HG03439 (cell line): ENCODE measurements around the gene PERCC1.
A peak's percentile ranks its signal among the peaks of the same experiment; 100 is the strongest.

Source experiments
- ATAC-seq: cut with Tn5 transposase; IDR thresholded peaks from one replicate; pipeline ENCODE4 v1.9.1; 2021; ENCODE audit warnings: mild to moderate bottlenecking, moderate library complexity; ENCODE audit not compliant: unreplicated experiment

PERCC1 gene

GRCh38 chr16:1408171-1408837 is 22.6 kb upstream of the PERCC1 start:
- ATAC-seq, result peak; percentile 70

GRCh38 chr16:1412847-1413246 is 18.0 kb upstream of the PERCC1 start:
- no peak for ATAC-seq

DNA sequence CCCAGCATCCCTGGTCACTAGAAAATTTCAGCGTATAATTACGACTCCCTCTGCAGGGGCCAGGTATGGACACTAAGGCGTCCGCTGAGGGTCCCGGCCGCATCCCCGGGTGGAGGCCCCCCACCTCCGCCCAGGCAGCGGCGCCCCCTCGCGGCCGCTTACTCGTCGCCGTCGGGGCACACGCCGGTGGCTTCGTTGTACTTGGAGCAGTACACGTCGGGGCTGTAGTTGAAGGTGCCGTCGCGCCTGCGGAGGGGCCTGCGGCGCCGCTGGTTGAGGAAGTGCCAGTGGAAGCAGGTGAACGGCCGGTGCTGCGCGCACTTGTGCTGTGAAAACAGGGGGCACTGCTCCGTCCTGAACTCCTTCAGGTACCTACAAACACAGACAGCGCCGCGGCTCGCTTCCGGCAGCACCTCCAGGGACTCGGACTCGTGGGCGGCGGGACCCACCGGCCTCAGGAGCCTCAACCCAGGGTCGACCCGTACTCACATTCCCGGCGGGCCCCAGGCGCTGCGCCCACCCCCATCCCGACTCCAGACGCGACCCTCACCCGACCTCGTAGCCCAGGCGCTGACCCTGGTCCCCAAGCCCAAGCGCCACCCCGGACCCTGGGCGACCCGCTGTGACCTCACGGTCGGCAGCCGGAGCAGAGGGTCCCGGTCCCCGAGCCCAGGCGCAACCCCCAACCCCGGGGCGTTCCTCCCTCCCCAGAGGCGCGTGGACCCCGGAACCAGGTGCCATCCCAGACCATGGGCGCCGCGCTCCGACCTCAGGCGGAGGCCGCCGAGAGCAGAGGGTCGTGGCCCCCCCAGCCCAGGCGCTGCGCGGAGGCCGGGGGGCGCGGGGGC is 17.0 kb upstream of the PERCC1 start:
- ATAC-seq, result peak; percentile 44

- ATAC-seq, result peak; percentile 39
Measured at GRCh38 chr16:1414532-1415260, 16.2 kb upstream of the PERCC1 start, which contains the start of gene UNKL. Gene UNKL, minus strand, starts transcription at chr16:1414704. Its CDS starts 13 bp downstream, at chr16:1414691.

GRCh38 chr16:1416521-1416941 is 14.3 kb upstream of the PERCC1 start:
- no peak for ATAC-seq

- peak; percentile 5 for ATAC-seq
Measured at GRCh38 chr16:1420111-1420539, 10.8 kb upstream of the PERCC1 start.

DNA sequence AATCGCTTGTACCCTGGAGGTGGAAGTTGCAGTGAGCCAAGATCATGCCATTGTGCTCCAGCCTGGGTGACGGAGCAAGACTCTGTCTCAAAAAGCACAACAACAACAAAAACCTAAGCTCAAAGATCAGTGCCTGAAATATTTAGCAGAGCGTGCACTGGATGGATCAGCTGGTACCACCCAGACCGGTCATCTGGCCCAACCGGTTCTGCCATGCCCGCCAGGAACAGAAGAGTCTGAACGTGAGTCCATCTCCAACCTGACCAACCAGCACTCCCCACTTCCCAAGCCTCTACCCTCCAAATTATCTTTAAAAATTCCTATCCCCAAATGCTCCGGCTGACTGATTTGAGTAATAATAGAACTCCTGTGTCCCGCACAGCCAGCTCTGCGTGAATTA is 8.8 kb upstream of the PERCC1 start:
- no peak for ATAC-seq

DNA sequence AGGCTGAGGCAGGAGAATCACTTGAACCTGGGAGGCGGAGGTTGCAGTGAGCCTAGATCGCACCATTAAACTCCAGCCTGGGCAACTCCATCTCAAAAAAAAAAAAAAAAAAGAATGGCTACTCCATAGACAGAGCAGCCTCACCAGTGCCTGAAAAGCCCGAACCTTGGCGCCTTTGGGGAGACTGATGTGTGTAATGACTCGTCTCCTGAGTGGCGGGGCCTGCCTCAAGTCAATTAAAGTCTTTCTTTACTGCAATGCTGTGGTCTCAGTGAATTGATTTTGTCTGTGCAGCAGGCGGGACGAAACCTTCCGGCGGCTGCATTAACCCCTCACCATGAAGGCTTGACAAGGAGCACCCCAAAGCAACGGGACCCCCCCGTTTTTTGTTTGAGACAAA is 6.8 kb upstream of the PERCC1 start:
- no peak for ATAC-seq

DNA sequence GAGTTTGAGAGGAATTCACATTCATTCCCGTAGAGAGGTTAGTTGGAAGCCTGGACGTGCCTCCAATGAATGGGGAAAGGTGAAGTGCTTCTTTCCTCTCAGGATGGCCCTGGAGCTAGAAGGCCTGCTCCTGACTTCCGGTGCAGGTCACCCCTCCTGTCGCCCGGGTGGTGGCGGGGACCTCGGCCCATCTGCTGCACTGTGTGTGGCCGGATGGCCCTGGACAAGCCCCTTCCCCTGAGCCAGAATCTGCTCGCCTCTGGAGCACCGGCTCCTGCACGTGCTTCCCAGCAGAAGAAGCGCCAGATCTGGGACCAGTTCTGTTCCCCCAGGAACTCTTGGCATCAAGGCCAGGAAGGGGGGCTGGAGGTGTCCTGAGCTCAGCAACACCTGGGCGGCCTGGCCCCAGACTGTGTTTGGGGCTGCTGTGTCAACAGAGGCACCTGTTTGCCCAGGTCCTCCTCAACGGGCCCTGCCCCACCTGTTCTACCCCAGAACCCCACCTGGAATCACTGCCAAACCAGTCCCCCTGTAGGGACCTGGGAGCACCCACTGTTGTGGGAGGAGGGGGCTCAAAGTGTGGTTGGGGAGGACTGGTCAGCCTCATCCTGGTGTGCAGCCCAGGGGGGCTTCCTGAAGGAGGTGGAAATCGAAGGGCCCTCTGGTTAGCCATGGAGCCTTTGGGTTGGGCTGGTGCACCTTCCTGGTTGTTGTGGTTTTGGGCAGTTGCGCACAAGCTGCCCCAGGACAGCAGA is 5.1 kb upstream of the PERCC1 start:
- no peak for ATAC-seq

- no peak for ATAC-seq
Measured at GRCh38 chr16:1426734-1427471, 4.0 kb upstream of the PERCC1 start.

DNA sequence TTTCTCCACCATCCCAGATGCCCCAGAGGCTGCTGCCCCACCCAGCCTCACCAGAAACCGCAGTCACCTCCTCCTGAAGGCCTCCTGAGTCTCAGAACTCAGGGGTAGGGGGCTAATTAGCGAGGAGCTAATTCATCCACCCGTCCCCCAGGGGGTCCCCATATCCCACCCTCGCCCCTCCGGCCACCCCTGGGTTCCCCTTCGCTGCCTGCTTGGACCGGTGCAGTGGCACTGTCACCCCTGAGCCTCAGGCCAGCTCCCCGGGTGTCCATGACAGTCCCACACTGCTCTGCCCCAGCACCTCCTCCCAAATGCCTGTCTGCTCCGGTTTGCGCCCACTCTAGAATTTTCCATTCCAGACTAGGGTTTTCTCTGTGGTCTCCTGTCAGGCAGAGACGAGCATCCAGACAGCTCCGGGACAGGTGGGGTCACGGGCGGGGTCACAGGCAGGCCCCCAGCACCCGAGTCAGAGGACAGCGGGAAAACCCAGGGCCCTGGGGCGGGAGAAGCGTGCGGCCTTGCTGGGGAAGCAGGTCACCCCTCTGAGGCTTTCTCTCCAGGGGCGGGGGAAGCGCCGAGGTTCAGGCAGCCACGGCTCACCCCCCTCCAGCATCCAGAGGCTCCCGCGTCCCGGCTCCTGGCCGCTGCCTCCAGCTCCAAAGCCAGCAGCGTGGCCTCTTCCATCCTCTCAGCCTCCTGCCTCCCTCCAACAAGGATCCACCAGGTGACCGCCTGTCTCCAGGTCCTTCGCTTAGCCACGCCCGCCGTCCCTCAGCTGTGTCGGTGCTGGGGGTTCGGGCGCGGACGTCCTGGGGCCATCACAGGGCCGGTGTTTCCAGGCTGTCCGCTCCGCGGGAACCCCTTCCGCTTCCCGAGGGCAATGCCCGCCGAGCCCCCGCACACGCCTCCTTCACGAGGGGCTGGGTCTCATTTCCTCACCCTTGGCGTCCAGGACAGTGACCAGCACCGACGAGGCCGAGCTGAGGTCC is 3.1 kb upstream of the PERCC1 start:
- ATAC-seq, result no peak

GRCh38 chr16:1428511-1428910 is 2.4 kb upstream of the PERCC1 start:
- no peak for ATAC-seq

GRCh38 chr16:1429012-1429411 is 1.9 kb upstream of the PERCC1 start:
- no peak for ATAC-seq

GRCh38 chr16:1429631-1430030 is 1.2 kb upstream of the PERCC1 start:
- no peak for ATAC-seq

DNA sequence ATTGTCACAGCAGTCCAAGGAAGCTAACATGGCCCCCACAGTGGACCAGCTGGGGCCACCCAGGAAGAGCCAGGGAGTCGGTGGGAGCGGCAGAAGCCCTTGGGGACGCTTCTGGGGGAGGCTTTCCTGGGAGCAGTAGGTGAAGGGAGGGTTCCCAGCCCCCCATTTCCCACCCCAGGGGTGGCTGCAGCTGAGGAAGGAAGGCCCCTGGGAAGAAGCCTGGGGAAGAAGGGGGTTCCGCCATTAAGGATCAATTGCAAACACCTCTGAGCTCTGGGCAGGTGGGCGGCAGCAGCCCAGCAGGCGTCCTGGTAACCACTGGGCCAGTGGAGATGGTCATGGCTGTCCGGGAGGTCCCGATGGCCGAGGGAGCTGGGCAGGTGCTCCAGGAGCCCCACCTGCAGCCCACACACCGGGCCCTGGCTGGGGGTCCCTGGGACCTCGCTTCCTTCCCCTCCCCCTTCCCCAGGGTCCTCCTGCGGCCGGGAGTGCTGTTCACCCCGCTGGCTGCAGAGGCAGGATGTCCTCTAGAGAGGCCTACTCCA is 592 bp upstream of the PERCC1 start:
- no peak for ATAC-seq

GRCh38 chr16:1431497-1432270 is 806 bp downstream of the PERCC1 start:
- ATAC-seq, result no peak

DNA sequence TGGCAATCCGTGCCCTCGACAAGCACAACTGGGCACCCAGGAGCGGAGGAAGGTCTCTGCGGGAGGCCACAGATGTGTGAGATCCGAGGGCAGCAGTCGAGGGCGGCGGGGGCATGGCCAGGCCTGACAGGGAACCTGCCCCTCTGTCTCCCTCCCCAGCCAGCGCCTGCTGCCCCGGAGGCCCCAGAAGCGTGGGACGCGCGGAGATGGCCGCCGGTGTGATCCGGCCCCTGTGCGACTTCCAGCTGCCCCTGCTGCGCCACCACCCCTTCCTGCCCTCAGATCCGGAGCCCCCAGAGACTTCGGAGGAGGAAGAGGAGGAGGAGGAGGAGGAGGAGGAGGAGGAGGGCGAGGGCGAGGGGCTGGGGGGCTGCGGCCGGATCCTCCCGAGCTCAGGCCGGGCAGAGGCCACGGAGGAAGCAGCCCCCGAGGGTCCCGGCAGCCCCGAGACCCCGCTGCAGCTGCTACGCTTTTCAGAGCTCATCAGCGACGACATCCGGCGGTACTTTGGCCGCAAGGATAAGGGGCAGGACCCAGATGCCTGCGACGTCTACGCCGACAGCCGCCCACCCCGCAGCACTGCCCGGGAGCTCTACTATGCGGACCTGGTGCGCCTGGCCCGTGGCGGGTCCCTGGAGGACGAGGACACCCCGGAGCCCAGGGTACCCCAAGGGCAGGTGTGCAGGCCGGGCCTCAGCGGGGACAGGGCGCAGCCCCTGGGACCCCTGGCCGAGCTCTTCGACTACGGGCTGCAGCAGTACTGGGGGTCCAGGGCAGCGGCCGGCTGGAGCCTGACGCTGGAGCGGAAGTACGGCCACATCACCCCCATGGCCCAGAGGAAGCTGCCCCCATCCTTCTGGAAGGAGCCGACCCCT is 1.7 kb downstream of the PERCC1 start:
- no peak for ATAC-seq
